GM12892 (cell line): ENCODE results near the gene PACSIN3.

Experiments
- POLR2AphosphoS5 ChIP-seq: IDR thresholded peaks from 2 replicates; pipeline ENCODE4 v1.6.1; 2011; ENCODE audit warnings: low read depth, low read length, control low read depth
- TAF1 ChIP-seq: IDR thresholded peaks from 2 replicates; pipeline ENCODE4 v1.6.1; 2011; ENCODE audit warnings: low read depth, mild to moderate bottlenecking, control low read depth, low read length, borderline replicate concordance

DNA sequence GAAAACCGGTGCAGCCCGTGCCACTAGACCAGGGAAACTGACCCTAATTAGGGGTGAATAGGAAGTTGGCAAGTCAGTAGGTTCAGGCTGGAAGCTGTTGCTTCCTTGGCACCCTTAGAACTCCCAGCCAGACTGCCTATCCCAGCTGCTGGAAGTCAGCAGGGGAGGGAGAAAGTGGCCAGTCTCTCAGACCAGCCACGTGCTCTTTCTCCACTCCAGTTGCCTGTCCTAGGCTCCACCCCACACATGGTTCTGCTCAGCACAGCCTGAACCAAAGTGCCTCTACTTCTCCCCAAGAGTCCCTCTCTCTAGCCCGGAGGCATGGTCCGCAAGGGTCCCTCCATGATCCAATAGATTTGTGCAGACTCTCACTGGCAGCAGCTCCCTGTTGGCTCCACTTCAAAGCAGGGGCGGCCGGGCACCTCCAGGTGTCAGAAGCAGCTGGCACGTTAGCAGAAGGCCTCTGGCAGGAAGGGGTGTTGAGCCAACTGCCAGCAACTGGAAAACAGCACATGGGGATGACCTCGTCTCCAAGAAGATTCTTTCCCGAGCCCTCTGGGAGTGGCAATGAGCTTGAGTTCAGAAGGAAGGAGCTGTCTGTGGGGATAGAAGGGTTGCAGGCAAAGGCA is 37.2 kb downstream of the PACSIN3 start:
- TF ChIP-seq POLR2AphosphoS5 (no peak), TAF1 (no peak)
